HG03558 (cell line): Measurements from ENCODE around the gene TMEM120B.
"Not testable (repeated sequence)": the region's sequence is repeated elsewhere in the genome, so short reads cannot be mapped to it uniquely, and the experiment has no call there.

Experiments used
- ATAC-seq: cut with Tn5 transposase; IDR thresholded peaks from one replicate; pipeline ENCODE4 v1.9.1; 2021; ENCODE audit warnings: moderate number of reproducible peaks; ENCODE audit not compliant: unreplicated experiment; ENCODE audit errors: extremely low read depth

The TMEM120B gene

GRCh38 chr12:121712461-121713256, at the start of gene TMEM120B:
Gene TMEM120B, plus strand, starts transcription at chr12:121712752. Its CDS starts 144 bp downstream, at chr12:121712896.
- ATAC-seq: peak; percentile 73

DNA sequence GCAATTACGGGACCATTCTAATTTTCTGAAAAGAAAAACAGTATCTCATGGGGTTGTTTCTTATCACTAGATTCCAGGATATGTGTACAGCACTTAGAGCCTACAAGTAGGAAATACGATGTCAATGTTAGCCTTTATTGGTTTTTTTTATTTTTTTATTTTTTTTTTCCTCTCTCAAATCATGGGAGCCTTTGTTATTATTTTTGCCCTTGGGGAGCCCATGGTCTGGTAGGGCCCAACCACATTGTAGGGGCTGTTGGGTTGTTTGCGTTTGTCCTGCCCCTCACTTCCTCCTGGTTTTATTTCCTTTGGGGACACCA, 49.0 kb upstream of the TMEM120B start:
- ATAC-seq: no peak

DNA sequence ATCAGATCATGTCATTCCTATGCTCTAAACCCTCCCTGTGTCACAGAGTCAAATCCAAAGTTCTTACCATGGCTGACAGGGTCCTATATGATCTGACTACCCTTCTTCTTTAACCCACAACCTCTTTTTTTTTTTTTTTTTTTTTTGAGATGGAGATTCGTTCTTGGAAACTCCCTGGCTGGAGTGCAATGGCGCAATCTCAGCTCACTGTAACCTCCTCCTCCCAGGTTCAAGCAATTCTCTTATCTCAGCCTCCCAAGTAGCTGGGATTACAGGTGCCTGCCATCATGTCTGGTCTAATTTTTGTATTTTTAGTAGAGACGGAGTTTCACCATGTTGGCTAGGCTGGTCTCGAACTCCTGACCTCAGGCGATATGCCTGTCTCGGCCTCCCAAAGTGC, 45.7 kb upstream of the TMEM120B start:
- not testable (repeated sequence) for ATAC-seq

DNA sequence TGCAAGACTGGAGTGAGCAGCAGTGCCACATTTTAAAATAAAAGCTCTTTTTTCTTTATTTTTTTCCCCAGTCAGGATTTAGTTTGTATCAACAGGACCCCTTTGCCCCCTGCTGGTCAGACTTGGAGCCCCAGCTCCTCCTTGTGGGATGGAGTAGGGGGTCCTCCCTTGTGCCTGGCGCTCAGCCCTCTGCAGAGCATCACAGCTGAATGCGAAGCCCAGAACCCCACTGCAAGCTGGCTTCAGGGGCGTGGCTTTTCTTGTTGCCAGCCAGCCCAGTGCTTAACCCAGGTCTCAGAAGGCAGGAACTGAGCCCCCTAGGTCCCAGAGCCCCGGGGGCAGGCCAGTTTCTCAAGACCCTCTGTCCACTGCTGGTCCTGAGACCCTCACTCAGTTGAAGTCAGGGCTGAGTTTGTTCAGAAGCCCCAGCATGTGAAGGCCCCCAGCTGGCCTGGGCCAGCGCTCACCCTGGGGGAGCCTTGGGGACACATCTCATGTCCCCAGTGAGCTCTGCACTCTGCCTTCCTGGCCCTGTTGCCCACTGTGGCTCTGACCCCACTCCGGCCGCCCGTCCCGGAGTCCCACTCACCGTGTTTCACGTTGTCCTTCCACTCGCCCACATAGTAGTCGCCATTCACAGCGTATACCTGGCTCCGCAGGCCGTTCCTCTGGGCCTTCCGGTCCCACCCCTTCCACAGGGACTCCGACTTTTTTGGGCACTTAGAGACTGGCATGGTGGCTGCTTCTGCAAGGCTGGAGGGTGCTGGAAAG, 43.6 kb upstream of the TMEM120B start:
- no peak for ATAC-seq

GRCh38 chr12:121669521-121669900, 43.0 kb upstream of the TMEM120B start, which contains the start of gene MORN3:
Gene MORN3, minus strand, starts transcription at chr12:121669654. Its CDS starts 171 bp downstream, at chr12:121669483.
- no peak for ATAC-seq

DNA sequence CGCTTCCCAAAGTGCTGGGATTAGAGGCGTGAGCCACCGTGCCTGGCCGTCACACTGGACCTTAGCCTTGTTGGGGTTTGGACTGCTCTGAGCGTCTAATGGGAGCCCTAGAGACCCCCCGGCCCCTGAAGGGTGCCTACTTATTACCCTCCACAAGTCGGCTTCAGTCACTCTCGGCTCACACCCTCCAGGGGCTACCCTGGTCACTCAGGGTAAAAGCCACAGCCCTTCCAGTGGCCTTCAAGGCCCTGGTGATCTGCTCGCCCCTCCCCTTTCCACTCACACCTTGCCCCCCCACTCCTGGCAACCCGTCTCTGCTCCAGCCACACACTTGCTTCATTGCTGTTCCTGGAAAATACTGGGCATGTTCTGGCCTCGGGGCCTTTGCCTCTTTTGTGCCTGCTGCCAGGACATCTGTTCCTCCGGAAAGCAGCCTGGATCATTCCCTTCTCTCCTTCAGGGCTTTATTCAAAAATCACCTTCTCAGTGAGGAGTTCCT, 39.5 kb upstream of the TMEM120B start:
- no peak for ATAC-seq

- ATAC-seq: no peak
Observed at GRCh38 chr12:121676190-121676589, 36.4 kb upstream of the TMEM120B start.

DNA sequence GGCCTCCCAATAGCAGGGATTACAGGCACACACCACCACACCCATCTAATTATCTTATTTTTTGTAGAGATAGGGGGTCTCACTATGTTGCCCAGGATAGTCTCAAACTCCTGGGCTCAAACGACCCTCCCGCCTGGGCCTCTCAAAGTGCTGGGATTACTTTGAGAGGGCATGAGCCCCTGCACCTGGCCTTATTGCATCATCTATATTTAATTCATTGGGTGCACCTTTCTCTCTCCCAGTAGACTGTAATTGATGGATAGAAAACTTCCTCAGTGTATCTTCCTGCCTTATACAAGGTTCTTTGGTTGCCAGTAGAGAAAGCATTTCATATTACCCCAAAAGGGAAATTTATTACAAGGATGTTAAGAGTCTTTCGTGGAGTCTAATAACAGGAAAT, 34.2 kb upstream of the TMEM120B start:
- ATAC-seq: no peak

- ATAC-seq: no peak
Observed at GRCh38 chr12:121678716-121679300, 33.7 kb upstream of the TMEM120B start.

GRCh38 chr12:121679661-121680197, 32.8 kb upstream of the TMEM120B start:
- ATAC-seq: not testable (repeated sequence)

- no peak for ATAC-seq
Observed at GRCh38 chr12:121688966-121689365, 23.6 kb upstream of the TMEM120B start.

GRCh38 chr12:121689430-121689829, 23.1 kb upstream of the TMEM120B start:
- ATAC-seq: no peak

DNA sequence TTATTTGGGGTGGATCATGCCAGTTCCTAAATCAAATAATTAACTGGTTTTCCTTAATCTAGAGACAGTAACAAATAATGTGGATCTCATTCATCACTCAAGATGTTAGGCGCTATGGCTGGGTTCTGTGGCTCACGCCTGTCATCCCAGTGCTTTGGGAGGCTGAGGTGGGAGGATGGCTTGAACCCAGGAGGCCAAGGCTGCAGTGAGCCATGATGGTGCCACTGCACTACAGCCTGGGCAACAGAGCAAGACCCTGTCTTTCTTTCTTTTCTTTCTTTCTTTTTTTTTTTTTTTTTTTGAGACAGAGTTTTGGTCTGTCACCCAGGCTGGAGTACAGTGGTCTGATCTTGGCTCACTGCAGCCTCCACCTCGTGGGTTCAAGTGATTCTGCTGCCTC, 19.8 kb upstream of the TMEM120B start:
- not testable (repeated sequence) for ATAC-seq

DNA sequence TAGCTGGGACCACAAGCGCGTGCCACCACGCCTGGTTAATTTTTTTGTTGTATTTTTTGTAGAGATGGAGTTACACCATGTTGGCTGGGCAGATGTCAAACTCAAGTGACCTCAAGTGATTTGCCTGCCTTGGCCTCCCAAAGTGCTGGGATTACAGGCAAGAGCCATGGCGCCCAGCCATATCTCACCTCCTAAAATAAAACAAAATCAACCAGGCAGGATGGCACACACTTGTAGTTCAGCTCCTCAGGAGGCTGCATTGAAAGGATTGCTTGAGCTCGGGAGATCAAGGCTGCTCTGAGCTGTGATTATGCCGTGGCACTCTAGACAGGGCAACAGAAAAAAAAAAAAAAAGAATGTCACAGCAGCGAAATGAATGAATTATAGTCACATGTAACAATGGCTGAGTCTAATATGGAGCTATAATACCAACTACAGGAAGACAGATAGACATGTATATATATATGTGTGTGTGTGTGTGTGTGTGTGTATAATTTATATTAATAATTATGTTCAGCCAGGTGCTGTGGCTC, 19.3 kb upstream of the TMEM120B start:
- ATAC-seq: no peak

GRCh38 chr12:121697093-121697698, 15.4 kb upstream of the TMEM120B start:
- ATAC-seq: no peak

- ATAC-seq: not testable (repeated sequence)
Observed at GRCh38 chr12:121697861-121698260, 14.7 kb upstream of the TMEM120B start.

GRCh38 chr12:121701667-121702277, 10.8 kb upstream of the TMEM120B start:
- no peak for ATAC-seq

DNA sequence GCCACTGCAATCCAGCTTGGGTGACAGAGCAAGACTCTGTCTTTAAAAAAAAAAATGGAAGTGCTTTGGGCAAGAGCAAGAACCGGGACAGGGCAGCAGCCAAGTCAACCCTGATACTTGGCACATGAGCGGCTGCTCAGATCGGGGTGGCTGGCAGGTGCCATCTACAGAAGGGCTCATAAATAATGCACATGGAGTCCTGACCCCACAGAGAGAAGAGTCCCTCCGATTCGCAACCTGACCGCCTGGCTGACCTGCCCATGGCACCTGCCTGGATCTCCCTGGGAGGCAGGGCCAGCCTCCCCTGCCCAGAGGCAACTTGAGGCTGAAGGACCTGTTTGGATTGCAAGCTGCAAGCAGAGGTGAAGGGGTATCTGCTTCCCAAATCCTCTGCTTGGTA, 9.6 kb upstream of the TMEM120B start:
- no peak for ATAC-seq

- no peak for ATAC-seq
Observed at GRCh38 chr12:121705514-121705913, 7.0 kb upstream of the TMEM120B start.
